HG02678 (cell line): Measurements from ENCODE around the gene STOML2.
"Not testable (repeated sequence)": the region's sequence is repeated elsewhere in the genome, so short reads cannot be mapped to it uniquely, and the experiment has no call there.

ENCODE experiments used
- ATAC-seq: cut with Tn5 transposase; IDR thresholded peaks from one replicate; pipeline ENCODE4 v1.9.1; 2021; ENCODE audit warnings: mild to moderate bottlenecking, moderate library complexity; ENCODE audit not compliant: unreplicated experiment

The STOML2 gene, protein sequence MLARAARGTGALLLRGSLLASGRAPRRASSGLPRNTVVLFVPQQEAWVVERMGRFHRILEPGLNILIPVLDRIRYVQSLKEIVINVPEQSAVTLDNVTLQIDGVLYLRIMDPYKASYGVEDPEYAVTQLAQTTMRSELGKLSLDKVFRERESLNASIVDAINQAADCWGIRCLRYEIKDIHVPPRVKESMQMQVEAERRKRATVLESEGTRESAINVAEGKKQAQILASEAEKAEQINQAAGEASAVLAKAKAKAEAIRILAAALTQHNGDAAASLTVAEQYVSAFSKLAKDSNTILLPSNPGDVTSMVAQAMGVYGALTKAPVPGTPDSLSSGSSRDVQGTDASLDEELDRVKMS

GRCh38 chr9:35102769-35103659 is at the start of gene STOML2:
STOML2 (minus strand) TSS chr9:35103131; CDS start chr9:35103094, 37 bp downstream.
- ATAC-seq = peak; percentile 98

GRCh38 chr9:35147941-35148563 is 45.1 kb upstream of the STOML2 start:
- ATAC-seq = not testable (repeated sequence)

- no peak for ATAC-seq
Measured at GRCh38 chr9:35142037-35142436, 39.1 kb upstream of the STOML2 start.

DNA sequence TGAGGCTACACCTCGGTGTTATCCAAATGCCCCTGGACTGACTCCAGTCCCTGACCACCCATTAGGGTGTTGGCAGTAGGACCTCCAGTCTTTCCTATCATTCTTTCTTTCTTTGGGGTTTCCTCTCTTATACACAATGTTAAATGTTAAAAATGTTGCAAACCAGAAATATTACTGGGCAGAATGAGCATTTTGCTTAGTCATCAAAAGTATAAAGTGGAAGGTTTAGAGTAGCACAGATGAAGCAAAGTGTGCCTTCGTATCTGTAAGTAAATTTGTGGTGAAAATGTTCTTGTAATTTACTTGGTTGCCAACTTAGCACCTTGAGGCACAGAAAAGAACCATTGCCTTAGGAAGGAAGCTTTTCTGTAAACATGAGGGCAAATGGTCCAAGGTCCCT is 37.2 kb upstream of the STOML2 start:
- ATAC-seq = no peak

DNA sequence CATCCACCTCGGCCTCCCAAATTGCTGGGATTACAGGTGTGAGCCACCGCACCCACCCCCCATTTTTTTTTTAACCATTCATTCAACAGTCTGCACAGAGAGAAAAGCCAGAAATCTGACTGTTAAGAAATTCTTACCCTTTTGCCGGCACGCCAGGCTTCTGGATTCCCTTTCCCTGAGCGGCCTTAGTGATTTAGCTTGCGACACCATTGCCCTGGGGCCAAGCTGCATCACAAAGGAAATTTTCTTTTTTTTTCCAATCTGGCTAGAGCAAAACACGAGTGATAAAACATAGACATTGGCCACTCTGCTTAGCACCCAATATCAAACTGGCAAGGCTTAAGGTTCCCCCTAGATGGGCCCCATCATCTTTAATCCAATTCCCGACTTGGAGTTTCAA is 33.9 kb upstream of the STOML2 start:
- no peak for ATAC-seq

DNA sequence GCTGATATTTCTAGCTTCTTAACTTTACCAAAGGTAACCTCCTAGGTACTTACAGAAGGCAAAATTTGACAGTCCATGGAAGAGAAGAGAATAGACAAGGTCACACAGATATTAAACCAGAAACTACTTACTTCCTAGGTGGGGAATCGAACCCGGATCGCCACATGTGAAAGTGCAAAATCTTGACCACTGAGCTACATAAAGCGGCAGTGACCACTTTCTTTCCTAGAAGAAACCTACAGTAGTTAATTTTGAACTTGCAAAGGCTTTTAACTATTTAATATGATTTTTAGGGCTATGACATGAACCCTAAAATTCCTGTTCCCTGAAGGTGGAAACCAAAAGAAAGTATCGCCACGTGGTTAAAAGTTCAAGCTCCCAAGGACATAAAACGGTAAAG is 33.1 kb upstream of the STOML2 start:
- no peak for ATAC-seq

DNA sequence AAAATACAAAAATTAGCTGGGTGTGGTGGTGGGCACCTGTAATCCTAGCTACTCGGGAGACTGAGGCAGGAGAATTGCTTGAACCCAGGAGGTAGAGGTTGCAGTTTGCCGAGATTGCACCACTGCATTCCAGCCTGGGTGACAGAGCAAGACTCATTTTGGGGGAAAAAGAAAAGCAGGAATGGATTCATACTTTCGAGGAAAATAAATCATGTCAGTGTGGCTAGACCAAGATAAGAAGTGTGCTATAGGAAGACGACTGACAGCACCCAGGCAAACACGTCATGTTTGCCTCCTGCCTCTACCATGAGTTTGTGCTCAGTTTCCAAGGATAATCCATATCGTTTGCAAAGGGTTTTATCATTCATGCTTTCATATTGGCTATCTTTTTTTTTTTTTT is 32.0 kb upstream of the STOML2 start:
- no peak for ATAC-seq

GRCh38 chr9:35116898-35117551 is 14.1 kb upstream of the STOML2 start:
- peak; percentile 53 for ATAC-seq

DNA sequence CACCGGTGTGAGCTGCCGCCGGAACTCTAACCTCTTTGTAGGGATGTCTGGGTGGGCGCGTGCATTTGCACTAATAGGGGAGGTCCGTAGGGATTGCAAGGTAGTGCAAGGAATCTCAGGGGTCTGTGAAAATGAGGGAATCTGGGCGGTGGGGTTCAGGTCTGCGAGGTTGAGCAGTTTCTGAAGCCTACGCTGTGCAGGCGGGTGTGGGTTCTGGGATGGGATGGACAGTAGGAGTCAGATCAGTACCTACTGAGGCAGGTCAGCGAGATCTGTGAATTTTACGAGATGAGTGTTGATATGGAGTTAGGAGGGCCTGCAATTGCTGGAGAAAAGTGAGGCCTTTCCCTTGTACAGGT is 13.6 kb upstream of the STOML2 start:
- no peak for ATAC-seq

GRCh38 chr9:35115680-35116538 is 13.0 kb upstream of the STOML2 start, which contains the start of gene ATOSB:
ATOSB (minus strand) TSS chr9:35115862; CDS start chr9:35108274, 7,588 bp downstream.
- peak; percentile 57 for ATAC-seq

DNA sequence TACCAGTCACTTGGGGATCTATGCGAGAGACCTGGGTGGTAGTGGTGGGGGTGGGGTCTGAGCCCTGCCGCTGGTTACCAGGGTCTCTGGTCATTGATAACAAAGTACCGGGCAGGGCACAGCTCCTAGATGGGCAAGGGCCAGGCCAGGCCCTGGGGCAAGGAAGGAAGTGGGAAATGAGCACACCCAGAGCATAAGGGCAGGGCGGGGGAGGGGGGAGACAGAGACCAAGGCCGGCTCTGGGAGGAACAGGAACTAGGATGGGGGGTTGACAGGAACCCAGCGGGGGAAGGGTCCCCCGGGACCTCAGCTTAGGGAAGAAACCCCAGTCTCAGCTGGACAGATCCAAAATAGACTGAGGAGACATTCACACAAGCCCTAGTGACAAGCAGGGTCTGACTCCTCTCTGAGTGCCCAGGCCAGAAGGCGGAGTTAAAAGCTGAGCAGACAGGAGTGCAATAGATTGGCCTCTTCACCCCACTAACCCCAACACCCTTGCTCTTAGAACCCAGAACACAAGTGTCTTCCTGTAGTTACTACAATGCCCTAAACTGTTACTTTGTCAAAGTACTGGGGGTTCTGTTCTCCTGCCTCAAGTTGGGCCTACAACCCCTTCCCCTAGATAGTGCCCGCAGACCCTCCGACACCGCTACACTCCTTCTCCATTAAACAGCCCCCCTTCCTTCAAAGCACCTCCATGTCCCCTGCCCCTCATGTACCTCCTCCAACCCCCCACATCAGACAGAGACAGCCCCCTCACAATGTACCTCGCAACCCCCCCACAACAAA is 12.1 kb upstream of the STOML2 start:
- ATAC-seq = no peak

DNA sequence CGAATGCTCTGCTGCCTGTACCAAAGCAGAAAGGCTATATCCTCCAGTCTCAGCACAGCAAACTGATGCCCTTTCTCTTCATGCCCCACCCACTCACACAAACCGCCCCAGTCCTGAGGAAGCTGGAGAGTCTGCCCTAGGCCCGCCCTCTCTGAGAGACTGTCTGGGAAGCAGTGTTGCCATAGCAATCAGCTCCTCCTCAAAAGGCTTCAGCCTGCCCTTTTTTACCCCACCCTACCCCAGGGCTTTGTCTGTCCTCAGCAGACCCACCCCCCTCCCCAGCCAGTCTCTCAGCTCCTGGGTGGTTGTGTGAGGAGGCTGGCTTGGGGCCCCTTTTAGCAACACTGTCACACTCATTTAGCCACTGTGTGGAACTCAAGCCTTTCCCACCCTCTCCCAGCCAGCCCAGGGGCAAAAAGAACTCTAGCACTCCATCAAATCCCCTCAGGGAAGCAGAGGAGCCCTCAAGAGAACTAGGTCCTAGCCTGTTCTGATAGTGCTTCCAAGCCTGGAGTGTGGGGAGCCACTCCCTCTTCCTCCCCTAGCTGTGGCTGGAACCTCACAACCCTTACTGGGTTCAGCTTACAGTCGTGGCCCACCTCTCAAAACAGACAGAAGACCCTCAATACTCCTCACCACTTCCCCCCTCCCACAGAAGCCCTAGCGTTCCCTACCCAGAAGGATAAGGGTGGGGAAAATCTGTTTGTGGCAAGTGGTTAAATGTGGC is 11.3 kb upstream of the STOML2 start:
- no peak for ATAC-seq

DNA sequence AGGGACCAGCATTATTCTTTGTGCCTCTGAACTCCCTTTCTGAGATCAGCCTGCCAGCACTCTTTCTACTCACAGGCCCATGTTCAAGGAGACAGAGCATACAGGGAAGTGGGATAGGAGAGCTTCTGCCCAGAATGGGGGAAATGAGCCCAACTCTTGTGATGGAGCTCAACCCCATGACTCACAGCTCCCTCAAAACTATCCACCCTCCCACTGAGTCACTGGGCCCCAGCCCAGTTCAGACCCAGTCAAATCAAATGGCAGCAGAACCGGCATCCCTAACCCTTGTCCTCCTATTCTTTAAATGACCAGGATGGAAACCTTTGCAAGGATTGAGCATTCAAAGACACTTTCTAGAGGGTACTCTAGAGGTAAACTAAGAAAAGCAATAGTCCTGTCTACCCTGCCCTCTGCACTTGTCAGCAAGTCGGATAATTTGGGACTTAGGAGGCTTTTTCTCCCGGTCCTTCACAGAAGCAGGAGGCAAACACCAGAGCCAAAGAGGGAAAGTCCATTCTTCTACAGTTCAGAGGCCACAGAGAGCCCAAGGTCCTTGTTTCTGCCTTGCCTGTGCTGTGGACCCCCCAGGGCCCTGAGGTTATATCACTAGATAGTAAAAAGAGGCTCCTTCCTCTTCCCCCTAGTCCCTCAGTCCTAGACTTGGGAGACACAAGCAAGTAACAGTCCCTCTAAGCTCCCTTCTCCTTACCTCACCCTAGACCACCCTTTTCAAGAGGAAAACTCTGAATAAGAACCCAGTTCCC is 9.5 kb upstream of the STOML2 start:
- ATAC-seq = no peak

DNA sequence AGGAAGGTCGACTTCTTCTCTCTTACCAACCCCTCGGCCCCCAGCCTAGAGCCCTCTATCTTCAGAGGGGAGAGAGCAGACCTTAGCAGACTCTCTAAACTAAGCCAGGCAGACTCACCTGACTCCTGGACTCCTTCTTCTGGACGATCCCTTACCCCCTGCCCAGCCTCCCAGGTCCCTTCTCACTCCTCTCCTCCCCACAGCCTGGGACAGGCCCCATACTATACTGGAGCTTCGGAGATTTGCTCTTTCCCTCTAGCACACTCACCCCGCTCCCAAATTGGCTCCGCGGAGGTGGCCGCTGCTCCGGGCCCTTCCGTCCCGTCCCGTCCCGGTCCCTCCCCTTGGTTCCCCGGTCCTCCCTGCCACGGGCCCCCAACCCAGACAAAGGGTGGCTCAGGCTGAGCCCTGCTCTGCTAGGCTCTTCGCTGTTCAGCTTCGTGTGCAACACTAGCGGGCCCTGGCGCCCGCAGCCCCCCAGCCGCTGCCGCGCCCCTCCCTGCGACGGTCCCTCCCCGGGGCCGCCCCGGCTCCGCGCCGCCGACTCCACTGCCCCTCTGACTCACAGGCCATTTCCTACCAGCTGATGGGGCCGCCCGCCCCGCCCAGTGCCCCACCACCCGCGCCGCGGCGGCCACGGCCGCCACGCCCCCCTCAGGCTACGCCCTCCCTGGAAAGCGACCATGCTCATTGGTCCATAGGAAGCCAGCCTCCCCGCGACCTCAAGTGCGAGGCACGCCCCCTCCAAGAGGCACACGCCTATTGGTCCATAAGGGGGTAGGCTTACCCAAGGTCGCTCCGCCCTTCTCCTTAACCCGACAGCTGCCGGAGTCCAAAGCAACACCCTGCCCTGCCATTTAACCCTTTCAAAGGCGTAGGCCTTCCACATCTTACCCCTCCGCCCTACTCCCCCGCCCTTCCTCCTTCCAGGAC is 8.3 kb upstream of the STOML2 start:
- peak; percentile 78 for ATAC-seq

GRCh38 chr9:35110327-35110761 is 7.4 kb upstream of the STOML2 start:
- no peak for ATAC-seq

GRCh38 chr9:35108946-35109575 is 6.1 kb upstream of the STOML2 start:
- ATAC-seq = no peak
